ENCODE results near the gene ZNF28. TPM values are rescaled to one million over a fixed set of nuclear protein-coding genes. Genes with fewer than 3 reads are reported as not detected.
"Not testable (repeated sequence)": the region's sequence is repeated elsewhere in the genome, so short reads cannot be mapped to it uniquely, and the experiment has no call there.

ZNF28 gene
- total RNA-seq, 1 donor from 2014 or later = 8.0 TPM

- intact Hi-C loops (cut with DNase I) = no loop called here
Measured at GRCh38 chr19:52785506-52785905, 35.9 kb downstream of the ZNF28 start.

GRCh38 chr19:52782864-52783263 is 38.6 kb downstream of the ZNF28 start:
- DNase-seq (ENCODE audit: low spot score); intact Hi-C loops (cut with DNase I): not testable (repeated sequence)

More at GRCh38 chr19:52785506-52785905, 35.9 kb downstream of the ZNF28 start:
- no peak for DNase-seq (ENCODE audit: low spot score)

- intact Hi-C loops (cut with DNase I) = no loop called here
- DNase-seq (ENCODE audit: low spot score) = no peak
Measured at GRCh38 chr19:52778811-52779210, 42.6 kb downstream of the ZNF28 start.

- intact Hi-C loops (cut with DNase I); DNase-seq (ENCODE audit: low spot score): not testable (repeated sequence)
Measured at GRCh38 chr19:52756447-52756846, 65.0 kb downstream of the ZNF28 start.

GRCh38 chr19:52749780-52750179 is 71.7 kb downstream of the ZNF28 start:
- intact Hi-C loops (cut with DNase I) = loop anchor here (10.0 kb wide), 1 partner anchor 485 kb away; the partner anchor contains the start of gene ZNF766
- no peak for DNase-seq (ENCODE audit: low spot score)

GRCh38 chr19:52748336-52748950 is 73.0 kb downstream of the ZNF28 start:
- no peak for DNase-seq (ENCODE audit: low spot score)
- intact Hi-C loops (cut with DNase I) = loop anchor here (10.0 kb wide), 1 partner anchor 484 kb away; the partner anchor contains the start of gene ZNF766

Other genes with a start within 250 kb of the ZNF28 start
- 16.8 TPM for gene ZNF83, start 183.3 kb downstream of the ZNF28 start, total RNA-seq
- 6.8 TPM for gene ZNF611, start 86.6 kb downstream of the ZNF28 start, total RNA-seq
- 2.2 TPM for gene ZNF600, start 34.8 kb downstream of the ZNF28 start, total RNA-seq
- gene ZNF468, start 36.0 kb upstream of the ZNF28 start, total RNA-seq = 7.8 TPM
- gene ZNF320, start 76.0 kb upstream of the ZNF28 start, total RNA-seq = 9.2 TPM
- gene ZNF888, start 101.8 kb upstream of the ZNF28 start, total RNA-seq = 1.3 TPM
- 5.2 TPM for gene ZNF816, start 141.2 kb upstream of the ZNF28 start, total RNA-seq
- gene ERVV-1, start 192.3 kb upstream of the ZNF28 start, total RNA-seq = not detected
- not detected for gene ERVV-2, start 223.1 kb upstream of the ZNF28 start, total RNA-seq

All from cardiac septum (tissue), 1 donor.